Ovary (tissue), 3 donors: Measurements from ENCODE around the gene SCUBE2.

Source experiments
- EP300 ChIP-seq: sonication (generic); formaldehyde crosslinking; IDR thresholded peaks from one replicate; pipeline ENCODE4 v1.6.1; 2017; ENCODE audit warnings: antibody characterized with exemption
- POLR2A ChIP-seq: fragments of 450-650 bp; IDR thresholded peaks from one replicate; pipeline ENCODE4 v1.6.1; 2017; ENCODE audit warnings: antibody characterized with exemption, mild to moderate bottlenecking, moderate library complexity
- TF ChIP-seq, protein P1 (sequence below), 3 donors: fragments of 450-650 bp in 2 of 3; fragments of 200-600 bp in 1 of 3; IDR thresholded peaks; one replicate each; pipeline versions ENCODE4 v1.5.1 to v1.8.0; 2016 to 2022; ENCODE audit warnings: antibody characterized with exemption in 3 of 3, mild to moderate bottlenecking in 1 of 3
- donor health status: DM: no; HTN: no; CAD: no.

GRCh38 chr11:9078113-9079086 lies 13.0 kb downstream of the SCUBE2 start:
- TF ChIP-seq, protein P1, sequence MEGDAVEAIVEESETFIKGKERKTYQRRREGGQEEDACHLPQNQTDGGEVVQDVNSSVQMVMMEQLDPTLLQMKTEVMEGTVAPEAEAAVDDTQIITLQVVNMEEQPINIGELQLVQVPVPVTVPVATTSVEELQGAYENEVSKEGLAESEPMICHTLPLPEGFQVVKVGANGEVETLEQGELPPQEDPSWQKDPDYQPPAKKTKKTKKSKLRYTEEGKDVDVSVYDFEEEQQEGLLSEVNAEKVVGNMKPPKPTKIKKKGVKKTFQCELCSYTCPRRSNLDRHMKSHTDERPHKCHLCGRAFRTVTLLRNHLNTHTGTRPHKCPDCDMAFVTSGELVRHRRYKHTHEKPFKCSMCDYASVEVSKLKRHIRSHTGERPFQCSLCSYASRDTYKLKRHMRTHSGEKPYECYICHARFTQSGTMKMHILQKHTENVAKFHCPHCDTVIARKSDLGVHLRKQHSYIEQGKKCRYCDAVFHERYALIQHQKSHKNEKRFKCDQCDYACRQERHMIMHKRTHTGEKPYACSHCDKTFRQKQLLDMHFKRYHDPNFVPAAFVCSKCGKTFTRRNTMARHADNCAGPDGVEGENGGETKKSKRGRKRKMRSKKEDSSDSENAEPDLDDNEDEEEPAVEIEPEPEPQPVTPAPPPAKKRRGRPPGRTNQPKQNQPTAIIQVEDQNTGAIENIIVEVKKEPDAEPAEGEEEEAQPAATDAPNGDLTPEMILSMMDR (IDR thresholded peaks at IDR 0.05), result no peak
- no peak for TF ChIP-seq EP300
- no peak for TF ChIP-seq POLR2A
